HG02870 (cell line): ENCODE data around the gene NUDT19.
"Not testable (repeated sequence)": the region's sequence is repeated elsewhere in the genome, so short reads cannot be mapped to it uniquely, and the experiment has no call there.

Source experiments
- ATAC-seq: cut with Tn5 transposase; IDR thresholded peaks from one replicate; pipeline ENCODE4 v1.9.1; 2021; ENCODE audit warnings: mild to moderate bottlenecking, moderate library complexity; ENCODE audit not compliant: unreplicated experiment

Gene NUDT19

GRCh38 chr19:32674931-32675719 is 16.5 kb upstream of the NUDT19 start, which contains the start of gene ANKRD27:
Gene ANKRD27 (minus strand): TSS chr19:32675180. CDS start chr19:32659015, 16,165 bp downstream.
- peak; percentile 97 for ATAC-seq

DNA sequence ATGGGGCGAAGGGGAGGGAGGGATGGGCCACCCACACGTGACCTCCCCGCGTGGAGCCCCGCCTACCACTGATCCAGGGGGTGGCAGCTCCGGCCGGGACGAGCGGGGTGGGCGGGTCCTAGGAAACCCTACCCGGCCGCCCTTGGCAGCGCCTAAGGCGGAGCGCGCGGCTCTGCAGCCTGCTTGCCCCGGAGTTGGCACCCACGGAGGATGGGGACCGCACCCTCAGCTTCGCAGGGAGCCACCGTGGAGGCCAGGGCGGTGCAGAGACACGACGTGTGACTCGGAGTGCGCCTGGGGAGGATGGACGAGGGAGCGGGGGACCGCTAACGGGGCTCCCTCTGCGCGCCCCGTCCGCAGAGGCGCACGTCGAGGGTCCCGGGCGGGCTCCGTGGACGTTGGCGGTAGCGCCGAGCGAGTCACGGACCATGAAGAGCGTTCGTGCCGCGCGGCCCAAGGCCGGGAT is 15.9 kb upstream of the NUDT19 start, which contains the start of gene RGS9BP:
Gene RGS9BP, plus strand, starts transcription at position 129 of the 466 bp plus-strand sequence. CDS start 416 bp downstream, outside the sequence.
- no peak for ATAC-seq

GRCh38 chr19:32676186-32676894 is 15.3 kb upstream of the NUDT19 start:
- no peak for ATAC-seq

DNA sequence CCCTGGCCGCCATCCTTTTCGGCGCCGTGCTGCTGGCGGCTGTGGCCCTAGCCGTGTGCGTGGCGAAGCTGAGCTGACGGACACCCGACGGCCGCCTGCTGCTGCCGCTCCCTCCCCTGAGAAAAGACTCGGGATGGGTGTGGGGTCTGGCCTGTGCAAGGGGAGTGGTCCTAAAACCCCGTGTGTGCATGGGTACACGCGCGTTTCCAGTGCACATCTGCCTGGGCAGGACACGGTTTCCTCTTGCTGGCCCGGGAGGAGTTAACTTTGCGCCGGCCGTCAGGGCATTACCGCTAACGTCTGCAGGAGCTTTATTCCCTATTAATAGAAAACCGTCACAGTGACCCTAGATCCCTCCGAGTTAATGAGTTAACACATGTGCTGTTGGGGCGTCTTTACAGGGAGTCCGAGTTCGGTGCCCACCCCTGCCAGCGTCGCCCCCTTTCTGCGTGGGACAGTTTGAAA is 14.7 kb upstream of the NUDT19 start:
- no peak for ATAC-seq

GRCh38 chr19:32677657-32678056 is 14.0 kb upstream of the NUDT19 start:
- ATAC-seq: no peak

DNA sequence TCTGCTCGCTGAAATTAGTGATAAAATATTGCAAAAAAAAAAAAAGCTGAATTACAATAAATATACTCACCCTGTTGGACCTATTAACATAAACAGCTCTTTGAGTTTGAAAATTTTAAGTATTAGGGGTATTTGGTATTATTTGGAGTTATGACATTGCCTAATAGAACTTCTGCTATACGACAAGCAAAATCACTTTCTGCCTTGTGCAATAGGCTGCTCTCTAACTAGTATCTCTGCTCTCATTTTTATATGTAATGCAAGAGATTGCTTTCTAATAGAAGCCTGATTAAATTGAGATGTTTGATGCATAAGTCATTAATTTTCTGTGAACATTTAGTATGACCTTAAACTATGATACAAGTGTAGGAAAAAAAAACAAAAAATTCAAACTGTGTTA is 10.6 kb upstream of the NUDT19 start:
- no peak for ATAC-seq

DNA sequence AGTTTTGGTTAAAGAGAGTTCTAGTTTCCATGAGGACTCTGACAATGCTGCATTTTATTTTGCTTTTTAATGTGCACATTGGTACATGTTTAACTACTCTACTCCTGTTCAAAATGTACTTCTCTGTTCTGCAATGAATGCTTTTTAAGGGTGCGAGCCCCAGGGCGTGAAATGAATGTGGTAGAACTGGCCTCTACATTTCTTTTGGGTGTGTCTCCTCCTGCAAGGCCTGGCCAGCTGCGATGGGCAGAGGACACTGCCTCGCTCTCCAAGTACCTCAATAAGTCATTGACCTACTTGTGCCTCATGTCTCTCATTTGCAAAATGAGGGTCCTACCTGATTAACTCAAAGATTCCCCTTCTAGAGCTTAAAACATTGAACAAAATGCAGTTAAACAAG is 9.3 kb upstream of the NUDT19 start:
- ATAC-seq: no peak

DNA sequence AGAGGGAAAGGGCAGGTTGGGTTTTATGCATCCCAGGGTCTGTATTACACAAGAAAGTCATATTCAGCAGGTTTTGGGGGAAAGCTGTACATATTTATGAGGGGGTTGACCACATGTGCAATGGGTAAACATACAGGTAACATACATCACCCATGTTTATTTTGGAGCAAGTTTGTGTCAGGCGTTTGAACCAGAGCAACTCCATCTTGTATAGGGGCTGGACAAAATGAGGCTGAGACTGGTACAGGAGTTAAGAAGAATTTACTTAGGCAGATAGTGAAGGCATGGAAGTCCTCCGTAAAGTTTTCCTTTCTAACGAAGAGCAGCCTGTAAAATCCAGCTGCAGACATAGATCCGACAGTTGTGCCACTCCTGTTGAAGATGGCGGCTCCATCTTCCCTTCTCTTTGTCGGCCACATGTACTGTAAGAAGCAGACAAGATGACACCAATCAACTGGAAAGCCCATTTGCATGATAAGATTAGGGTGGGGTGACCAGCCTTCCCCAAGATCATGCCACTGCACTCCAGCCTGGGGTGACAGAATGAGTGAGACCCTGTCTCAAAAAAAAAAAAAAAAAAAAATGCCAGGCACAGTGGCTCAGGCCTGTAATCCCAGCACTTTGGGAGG is 4.7 kb upstream of the NUDT19 start:
- no peak for ATAC-seq

GRCh38 chr19:32687681-32688080 is 3.9 kb upstream of the NUDT19 start:
- no peak for ATAC-seq

DNA sequence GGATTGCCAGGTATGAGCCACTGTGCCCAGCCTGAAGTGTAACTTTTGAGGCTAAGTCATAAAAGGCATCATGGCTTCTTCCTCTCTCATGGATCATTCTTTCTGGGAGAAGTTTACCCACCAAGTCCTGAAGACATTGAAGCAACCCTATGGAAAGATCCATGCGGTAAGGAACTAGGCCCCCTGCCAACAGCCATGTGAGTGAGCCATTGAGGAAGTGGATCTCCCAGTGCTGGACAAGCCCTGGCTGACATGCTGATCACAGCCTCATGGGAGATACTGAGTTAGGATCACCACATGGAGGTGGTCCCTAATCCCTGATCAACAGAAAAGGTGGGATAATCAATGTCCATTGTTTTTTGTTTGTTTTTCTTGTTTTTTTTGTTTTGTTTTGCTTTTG is 3.3 kb upstream of the NUDT19 start:
- ATAC-seq: no peak

DNA sequence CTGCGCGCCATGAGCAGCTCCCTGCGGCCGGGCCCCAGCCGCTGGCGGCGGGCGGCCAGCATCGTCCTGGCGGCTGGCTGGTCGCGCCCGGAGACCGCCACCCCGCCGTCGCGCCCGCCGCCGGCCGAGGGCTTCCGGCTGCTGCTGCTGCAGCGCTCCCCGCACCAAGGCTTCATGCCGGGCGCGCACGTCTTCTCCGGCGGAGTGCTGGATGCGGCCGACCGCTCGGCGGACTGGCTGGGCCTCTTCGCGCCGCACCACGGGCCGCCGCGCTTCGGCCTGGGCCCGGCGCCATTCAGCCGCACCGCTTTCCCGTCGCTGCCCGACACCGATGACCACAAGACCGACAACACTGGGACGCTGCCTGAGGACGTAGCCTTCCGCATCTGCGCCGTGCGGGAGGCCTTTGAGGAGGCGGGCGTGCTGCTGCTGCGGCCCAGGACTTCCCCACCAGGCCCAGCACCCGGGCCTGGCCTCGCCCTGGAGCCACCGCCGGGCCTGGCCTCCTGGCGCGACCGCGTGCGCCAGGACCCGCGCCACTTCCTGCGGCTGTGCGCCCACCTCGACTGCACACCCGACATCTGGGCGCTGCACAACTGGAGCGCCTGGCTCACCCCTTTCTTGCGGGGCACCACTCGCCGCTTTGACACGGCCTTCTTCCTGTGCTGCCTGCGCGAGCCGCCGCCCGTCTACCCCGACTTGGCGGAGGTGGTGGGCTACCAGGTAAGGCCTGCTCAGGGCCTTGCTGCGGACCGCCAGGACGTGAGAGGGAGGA is 518 bp downstream of the NUDT19 start:
- ATAC-seq: peak; percentile 55

GRCh38 chr19:32692727-32693061 is 1.1 kb downstream of the NUDT19 start:
- peak; percentile 15 for ATAC-seq

DNA sequence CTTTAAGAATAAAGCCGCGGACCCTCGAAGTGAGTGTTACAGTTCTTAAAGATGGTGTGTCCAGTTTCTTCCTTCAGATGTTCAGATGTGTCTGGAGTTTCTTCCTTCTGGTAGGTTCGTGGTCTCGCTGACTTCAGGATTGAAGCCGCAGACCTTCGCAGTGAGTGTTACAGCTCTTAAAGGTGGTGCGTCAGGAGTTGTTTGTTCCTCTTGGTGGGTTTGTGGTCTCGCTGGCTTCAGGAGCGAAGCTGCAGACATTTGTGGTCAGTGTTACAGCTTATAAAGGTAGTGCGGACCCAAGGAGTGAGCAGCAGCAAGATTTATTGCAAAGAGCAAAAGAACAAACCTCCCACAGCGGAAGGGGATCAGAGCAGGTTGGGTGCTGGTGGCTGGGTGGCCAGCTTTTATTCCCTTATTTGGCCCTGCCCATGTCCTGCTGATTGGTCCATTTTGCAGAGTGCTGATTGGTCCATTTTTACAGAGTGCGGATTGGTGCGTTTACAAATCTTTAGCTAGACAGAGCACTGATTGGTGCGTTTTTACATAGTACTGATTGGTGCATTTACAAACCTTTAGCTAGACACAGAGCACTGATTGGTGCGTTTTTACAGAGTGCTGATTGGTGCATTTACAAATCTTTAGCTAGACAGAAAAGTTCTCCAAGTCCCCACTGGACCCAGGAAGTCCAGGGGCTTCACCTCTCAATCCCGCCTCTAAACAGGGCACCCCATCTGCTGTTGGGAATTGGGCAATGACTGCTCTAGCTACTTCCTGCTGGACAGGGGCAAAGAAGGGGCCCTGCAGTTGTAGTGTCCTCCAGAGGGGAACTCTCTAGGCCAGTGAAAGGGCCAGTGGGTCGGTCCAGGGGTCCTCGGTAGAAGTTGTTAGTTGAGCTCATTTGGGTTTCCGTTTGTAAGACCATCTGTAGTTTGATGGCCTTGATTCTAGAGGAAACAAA is 1.8 kb downstream of the NUDT19 start:
- ATAC-seq: not testable (repeated sequence)

- not testable (repeated sequence) for ATAC-seq
Observed at GRCh38 chr19:32694316-32694715, 2.7 kb downstream of the NUDT19 start.

GRCh38 chr19:32694851-32695250 is 3.2 kb downstream of the NUDT19 start:
- ATAC-seq: not testable (repeated sequence)

- ATAC-seq: not testable (repeated sequence)
Observed at GRCh38 chr19:32695506-32695905, 3.9 kb downstream of the NUDT19 start.

DNA sequence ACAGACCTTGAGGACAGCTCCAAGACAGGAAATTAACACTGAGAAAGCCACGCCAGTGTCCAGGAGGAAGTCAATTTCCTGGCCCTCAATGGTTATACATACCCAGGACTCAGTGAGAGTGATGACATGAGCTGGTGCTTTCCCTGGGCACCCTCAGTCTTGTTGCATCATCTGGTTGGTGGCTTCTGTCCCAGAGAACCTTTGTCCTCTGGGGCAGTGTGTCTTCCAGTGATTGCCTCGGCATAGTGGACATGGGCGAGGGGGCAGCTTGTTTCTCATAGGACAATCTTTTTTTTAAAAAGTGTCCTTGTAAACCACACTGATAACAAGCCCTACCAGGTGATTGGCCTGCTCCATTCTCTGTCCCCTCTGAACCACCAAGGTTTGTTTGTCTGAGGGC is 5.2 kb downstream of the NUDT19 start:
- not testable (repeated sequence) for ATAC-seq

DNA sequence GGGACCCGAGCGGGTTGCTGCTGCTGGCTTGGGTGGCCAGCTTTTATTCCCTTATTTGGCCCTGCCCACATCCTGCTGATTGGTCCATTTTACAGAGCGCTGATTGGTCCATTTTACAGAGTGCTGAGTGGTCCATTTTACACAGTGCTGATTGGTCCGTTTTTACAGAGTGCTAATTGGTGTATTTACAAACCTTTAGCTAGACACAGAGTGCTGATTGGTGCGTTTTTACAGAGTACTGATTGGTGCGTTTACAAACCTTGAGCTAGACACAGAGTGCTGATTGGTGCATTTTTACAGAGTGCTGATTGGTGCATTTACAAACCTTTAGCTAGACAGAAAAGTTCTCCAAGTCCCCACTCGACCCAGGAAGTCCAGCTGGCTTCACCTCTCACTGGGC is 8.5 kb downstream of the NUDT19 start:
- ATAC-seq: not testable (repeated sequence)

DNA sequence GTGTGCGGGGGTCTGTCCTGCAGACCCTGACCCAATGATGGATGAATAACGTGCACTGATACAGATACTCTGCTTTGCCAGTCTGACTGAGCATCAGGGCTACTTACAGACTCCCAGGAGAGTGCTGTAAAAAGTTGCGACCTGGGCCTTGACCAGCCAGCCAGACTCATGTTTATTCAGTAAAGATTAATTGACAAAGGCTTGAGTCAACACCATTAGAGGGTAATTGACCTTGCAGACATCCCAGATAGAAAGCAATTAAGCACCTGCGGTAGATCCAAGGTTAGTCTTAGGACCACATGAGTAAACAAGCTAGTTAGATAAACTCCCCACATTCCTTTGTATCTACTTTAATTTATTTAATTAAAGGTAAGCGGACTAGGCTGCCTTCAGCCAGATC is 10.4 kb downstream of the NUDT19 start:
- ATAC-seq: no peak

DNA sequence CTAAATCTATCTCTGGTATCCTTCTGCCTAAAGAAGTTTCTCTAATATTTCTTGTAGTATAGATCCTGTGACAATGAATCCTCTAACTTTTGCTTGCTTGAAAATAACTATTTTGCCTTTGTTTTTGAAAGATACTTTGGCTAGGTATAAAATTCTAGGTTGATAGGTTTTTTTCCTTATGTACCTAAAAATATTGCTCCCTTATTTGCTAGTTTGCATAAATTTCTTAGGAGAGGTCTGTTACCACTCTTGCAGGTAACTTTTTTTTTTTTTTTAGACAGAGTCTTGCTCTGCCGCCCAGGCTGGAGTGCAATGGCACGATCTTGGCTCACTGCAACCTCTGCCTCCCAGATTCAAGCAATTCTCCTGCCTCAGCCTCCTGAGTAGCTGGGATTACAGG is 12.4 kb downstream of the NUDT19 start:
- not testable (repeated sequence) for ATAC-seq
